Neural cell (in vitro differentiated cells): Measurements from ENCODE around the gene KRTAP3-3. TPM values are rescaled to one million over a fixed set of nuclear protein-coding genes. Genes with fewer than 3 reads are reported as not detected.

Source experiments
- H2AFZ ChIP-seq: fragments of 200-600, 300-800 bp; sonication (generic), shearing (Covaris generic); 2 replicates; pipeline ENCODE4 v1.6.0; 2014; ENCODE audit warnings: low read depth, mild to moderate bottlenecking, antibody characterized with exemption, low read length, moderate library complexity
- H3F3A ChIP-seq: fragments of 200-600 bp; shearing (Covaris generic); 2 replicates; pipeline ENCODE4 v1.6.1; 2016; ENCODE audit warnings: mild to moderate bottlenecking, moderate library complexity, mixed read lengths, antibody characterized with exemption, low read length; ENCODE audit not compliant: insufficient read depth, poor library complexity, severe bottlenecking
- H3K27ac ChIP-seq: fragments of 200-600, 300-800 bp; sonication (generic), shearing (Covaris generic); 2 replicates; pipeline ENCODE4 v1.5.1; 2014; ENCODE audit warnings: mild to moderate bottlenecking, low read length, moderate library complexity
- H3K27me3 ChIP-seq: fragments of 300-800, 200-600 bp; sonication (generic), shearing (Covaris generic); 2 replicates; pipeline ENCODE4 v1.6.0; 2014; ENCODE audit warnings: mild to moderate bottlenecking, low read depth, low read length, moderate library complexity; ENCODE audit not compliant: insufficient read depth
- H3K36me3 ChIP-seq: fragments of 300-800, 200-600 bp; sonication (generic), shearing (Covaris generic); 2 replicates; pipeline ENCODE4 v1.5.1; 2014; ENCODE audit warnings: mild to moderate bottlenecking, antibody characterized with exemption, low read length, moderate library complexity; ENCODE audit not compliant: insufficient read depth
- H3K4me2 ChIP-seq: fragments of 300-800, 200-600 bp; sonication (generic), shearing (Covaris generic); 2 replicates; pipeline ENCODE4 v1.6.0; 2014; ENCODE audit warnings: mild to moderate bottlenecking, low read length
- H3K4me3 ChIP-seq: fragments of 300-800, 200-600 bp; sonication (generic), shearing (Covaris generic); 2 replicates; pipeline ENCODE4 v1.5.1; 2014; ENCODE audit warnings: mild to moderate bottlenecking, low read length, moderate library complexity
- H3K79me2 ChIP-seq: fragments of 200-600 bp; shearing (Covaris generic); replicated peaks from 2 replicates; pipeline ENCODE4 v1.6.0; 2014; ENCODE audit warnings: mild to moderate bottlenecking, low read length, moderate library complexity; ENCODE audit not compliant: insufficient read depth
- H3K9ac ChIP-seq: fragments of 300-800, 200-600 bp; sonication (generic), shearing (Covaris generic); 2 replicates; pipeline ENCODE4 v1.6.1; 2016; ENCODE audit warnings: mild to moderate bottlenecking, low read length, mixed read lengths
- H3K9me2 ChIP-seq: fragments of 200-600 bp; shearing (Covaris generic); 2 replicates; pipeline ENCODE4 v1.6.1; 2016; ENCODE audit warnings: mild to moderate bottlenecking, low read length, mixed read lengths; ENCODE audit not compliant: insufficient read depth
- H3K9me3 ChIP-seq: fragments of 200-600, 300-800 bp; sonication (generic), shearing (Covaris generic); 2 replicates; pipeline ENCODE4 v1.6.1; 2016; ENCODE audit warnings: mild to moderate bottlenecking, mixed run types, low read length, moderate library complexity, mixed read lengths
- H4K20me1 ChIP-seq: fragments of 200-600 bp; shearing (Covaris generic); 2 replicates; pipeline ENCODE4 v1.6.1; 2016; ENCODE audit warnings: mild to moderate bottlenecking, mixed run types; ENCODE audit not compliant: insufficient read depth
- CTCF ChIP-seq: fragments of 450-650 bp; IDR thresholded peaks from 2 replicates; pipeline ENCODE4 v1.5.1; 2014; ENCODE audit warnings: antibody characterized with exemption, mild to moderate bottlenecking, moderate library complexity; ENCODE audit not compliant: poor library complexity, severe bottlenecking
- EP300 ChIP-seq: fragments of 450-650 bp; conservative IDR thresholded peaks from 2 replicates; pipeline ENCODE4 v1.6.1; 2014; ENCODE audit warnings: antibody characterized with exemption, mild to moderate bottlenecking, moderate library complexity; ENCODE audit not compliant: poor library complexity, severe bottlenecking
- EZH2 ChIP-seq: fragments of 200-600, 300-800 bp; shearing (Covaris generic), sonication (generic); IDR thresholded peaks from 2 replicates; pipeline ENCODE4 v1.6.1; 2014; ENCODE audit warnings: antibody characterized with exemption, low read length, borderline replicate concordance, mild to moderate bottlenecking; ENCODE audit not compliant: insufficient read depth, poor library complexity, severe bottlenecking
- MXI1 ChIP-seq: fragments of 450-650 bp; conservative IDR thresholded peaks from 2 replicates; pipeline ENCODE4 v1.6.1; 2014; ENCODE audit warnings: antibody characterized with exemption, mild to moderate bottlenecking; ENCODE audit not compliant: poor library complexity, severe bottlenecking
- POLR2AphosphoS5 ChIP-seq: IDR thresholded peaks from 2 replicates; pipeline ENCODE4 v1.6.1; 2012
- RAD21 ChIP-seq: fragments of 450-650 bp; conservative IDR thresholded peaks from 2 replicates; pipeline ENCODE4 v1.6.1; 2014; ENCODE audit warnings: antibody characterized with exemption, mild to moderate bottlenecking, moderate library complexity
- REST ChIP-seq: IDR thresholded peaks from 2 replicates; pipeline ENCODE4 v1.6.1; 2012; ENCODE audit warnings: borderline replicate concordance
- SMC3 ChIP-seq: fragments of 450-650 bp; conservative IDR thresholded peaks from 2 replicates; pipeline ENCODE4 v1.6.1; 2014; ENCODE audit warnings: antibody characterized with exemption, mild to moderate bottlenecking, moderate library complexity; ENCODE audit not compliant: poor library complexity
- TAF1 ChIP-seq: IDR thresholded peaks from 2 replicates; pipeline ENCODE4 v1.6.1; 2012; ENCODE audit warnings: low read depth
- polyA plus RNA-seq: library from polyadenylated mRNA; depleted of rRNA; stranded (reverse); fragments of >200 nt; gene quantifications from 2 replicates; pipeline ENCODE4 v1.2.3, GENCODE V29; 2014
- small RNA-seq, 3 experiments: library from RNA; depleted of rRNA; stranded (forward); fragments of <200 nt; gene quantifications; one replicate each; pipeline ENCODE3, GENCODE V24; 2012

The KRTAP3-3 gene
- polyA plus RNA-seq, 1 donor from 2014 or later = not detected

GRCh38 chr17:40944531-40944930 lies 49.4 kb downstream of the KRTAP3-3 start:
- no peaks in the 10 kb centered on the region for H4K20me1 ChIP-seq
- H3K9me2 ChIP-seq = no peaks in the 10 kb centered on the region
- TF ChIP-seq TAF1 (no peak), CTCF (no peak), REST (no peak), EP300 (no peak), SMC3 (no peak), EZH2 (no peak), POLR2AphosphoS5 (no peak), MXI1 (no peak), RAD21 (no peak)
- no peak overlapping the region for H3K27ac ChIP-seq
- H3K36me3 ChIP-seq = no peaks in the 10 kb centered on the region
- H3K4me3 ChIP-seq = no peak overlapping the region
- no peak overlapping the region for H3K4me2 ChIP-seq
- H3K79me2 ChIP-seq = no peaks in the 10 kb centered on the region
- no peaks in the 10 kb centered on the region for H3K9me3 ChIP-seq
- no peaks in the 10 kb centered on the region for H3K27me3 ChIP-seq
- no peaks in the 10 kb centered on the region for H3F3A ChIP-seq
- H2AFZ ChIP-seq = no peak overlapping the region
- no peak overlapping the region for H3K9ac ChIP-seq

Small RNA genes lying within 50 kb of the gene (small RNA-seq; reads per million reads assigned to genes)
- gene KRTAP3-4P = 0 reads per million in 3 experiments

Other genes starting within 250 kb of the KRTAP3-3 start
- 0.19 and 0.56 TPM in 2 replicates for gene KRT25, start 238.8 kb downstream of the KRTAP3-3 start, polyA plus RNA-seq
- not detected in 2 replicates for gene KRT26, start 222.0 kb downstream of the KRTAP3-3 start, polyA plus RNA-seq
- not detected in 2 replicates for gene KRT27, start 211.6 kb downstream of the KRTAP3-3 start, polyA plus RNA-seq
- not detected in 2 replicates for gene KRT28, start 194.2 kb downstream of the KRTAP3-3 start, polyA plus RNA-seq
- gene KRT10, start 171.6 kb downstream of the KRTAP3-3 start, polyA plus RNA-seq = 42.8 and 54.2 TPM in 2 replicates
- gene KRT12, start 126.9 kb downstream of the KRTAP3-3 start, polyA plus RNA-seq = not detected in 2 replicates
- not detected in 2 replicates for gene KRT20, start 108.9 kb downstream of the KRTAP3-3 start, polyA plus RNA-seq
- gene KRT23, start 56.5 kb downstream of the KRTAP3-3 start, polyA plus RNA-seq = 0.37 and 0.86 TPM in 2 replicates
- not detected in 2 replicates for gene KRT39, start 27.2 kb downstream of the KRTAP3-3 start, polyA plus RNA-seq
- not detected in 2 replicates for gene KRT40, start 9.8 kb downstream of the KRTAP3-3 start, polyA plus RNA-seq
- gene KRTAP3-2, start 5.7 kb upstream of the KRTAP3-3 start, polyA plus RNA-seq = not detected in 2 replicates
- gene KRTAP3-1, start 15.0 kb upstream of the KRTAP3-3 start, polyA plus RNA-seq = not detected in 2 replicates
- not detected in 2 replicates for gene KRTAP1-5, start 33.0 kb upstream of the KRTAP3-3 start, polyA plus RNA-seq
- gene KRTAP1-4, start 36.0 kb upstream of the KRTAP3-3 start, polyA plus RNA-seq = not detected in 2 replicates
- not detected in 2 replicates for gene KRTAP1-3, start 40.7 kb upstream of the KRTAP3-3 start, polyA plus RNA-seq
- gene KRTAP1-1, start 47.3 kb upstream of the KRTAP3-3 start, polyA plus RNA-seq = not detected in 2 replicates
- not detected in 2 replicates for gene KRTAP2-1, start 53.2 kb upstream of the KRTAP3-3 start, polyA plus RNA-seq
- not detected in 2 replicates for gene KRTAP2-2, start 61.1 kb upstream of the KRTAP3-3 start, polyA plus RNA-seq
- not detected in 2 replicates for gene KRTAP2-3, start 66.0 kb upstream of the KRTAP3-3 start, polyA plus RNA-seq
- gene KRTAP2-4, start 71.7 kb upstream of the KRTAP3-3 start, polyA plus RNA-seq = not detected in 2 replicates
- gene KRTAP4-7, start 90.0 kb upstream of the KRTAP3-3 start, polyA plus RNA-seq = not detected in 2 replicates
- not detected in 2 replicates for gene KRTAP4-8, start 104.0 kb upstream of the KRTAP3-3 start, polyA plus RNA-seq
- not detected in 2 replicates for gene KRTAP4-16, start 108.0 kb upstream of the KRTAP3-3 start, polyA plus RNA-seq
- not detected in 2 replicates for gene KRTAP4-9, start 111.2 kb upstream of the KRTAP3-3 start, polyA plus RNA-seq
- not detected in 2 replicates for gene KRTAP4-11, start 124.2 kb upstream of the KRTAP3-3 start, polyA plus RNA-seq
- not detected in 2 replicates for gene KRTAP4-12, start 130.0 kb upstream of the KRTAP3-3 start, polyA plus RNA-seq
- gene KRTAP4-6, start 146.4 kb upstream of the KRTAP3-3 start, polyA plus RNA-seq = not detected in 2 replicates
- not detected in 2 replicates for gene KRTAP4-5, start 155.7 kb upstream of the KRTAP3-3 start, polyA plus RNA-seq
- gene KRTAP4-4, start 166.6 kb upstream of the KRTAP3-3 start, polyA plus RNA-seq = not detected in 2 replicates
- not detected in 2 replicates for gene KRTAP4-3, start 174.1 kb upstream of the KRTAP3-3 start, polyA plus RNA-seq
- gene KRTAP4-2, start 184.1 kb upstream of the KRTAP3-3 start, polyA plus RNA-seq = not detected in 2 replicates
- gene KRTAP4-1, start 190.7 kb upstream of the KRTAP3-3 start, polyA plus RNA-seq = not detected in 2 replicates
- not detected in 2 replicates for gene KRTAP9-1, start 195.7 kb upstream of the KRTAP3-3 start, polyA plus RNA-seq
- gene KRTAP9-2, start 232.5 kb upstream of the KRTAP3-3 start, polyA plus RNA-seq = not detected in 2 replicates
- not detected in 2 replicates for gene KRTAP9-3, start 238.3 kb upstream of the KRTAP3-3 start, polyA plus RNA-seq
- gene KRTAP9-8, start 243.8 kb upstream of the KRTAP3-3 start, polyA plus RNA-seq = not detected in 2 replicates